CD4-positive, CD25-positive, alpha-beta regulatory T cell (primary cell): ENCODE results near the gene TRPC6. TPM values are rescaled to one million over a fixed set of nuclear protein-coding genes. Genes with fewer than 3 reads are reported as not detected.
A peak's percentile ranks its signal among the peaks of the same experiment; 100 is the strongest.

Source experiments
- ATAC-seq, 2 donors: fragments of 150-1000 bp; cut with Tn5 transposase; one replicate each; pipeline ENCODE4 v1.10.0; 2021; ENCODE audit warnings: low read depth in 2 of 2, moderate number of reproducible peaks in 2 of 2, moderate library complexity in 1 of 2
- DNase-seq, 3 donors: peaks; one replicate each; pipeline versions ENCODE4 v3.0.0 to v3.0.0-alpha.2; 2012 to 2022; ENCODE audit warnings: mixed read lengths in 1 of 3
- H3K27ac ChIP-seq: one replicate; pipeline ENCODE4 v1.7.0; 2013; ENCODE audit warnings: mild to moderate bottlenecking, low read length; ENCODE audit not compliant: insufficient read depth, poor library complexity, severe bottlenecking
- H3K27me3 ChIP-seq: one replicate; pipeline ENCODE4 v1.7.0; 2013; ENCODE audit warnings: low read length; ENCODE audit not compliant: control insufficient read depth, insufficient read depth
- H3K36me3 ChIP-seq: one replicate; pipeline ENCODE4 v1.7.0; 2013; ENCODE audit warnings: mild to moderate bottlenecking, low read length, moderate library complexity; ENCODE audit not compliant: control insufficient read depth, insufficient read depth
- H3K4me1 ChIP-seq: 2 replicates; pipeline ENCODE4 v1.7.0; 2013; ENCODE audit warnings: mild to moderate bottlenecking, low read length; ENCODE audit not compliant: insufficient read depth, control insufficient read depth, poor library complexity, severe bottlenecking
- H3K4me3 ChIP-seq: one replicate; pipeline ENCODE4 v1.7.0; 2013; ENCODE audit warnings: low read depth, mild to moderate bottlenecking, low read length, moderate library complexity
- H3K9me3 ChIP-seq, 2 experiments: 1 replicate in 1 of 2; 2 replicates in 1 of 2; pipeline ENCODE4 v1.7.0; 2013; ENCODE audit warnings: low read length in 2 of 2, mild to moderate bottlenecking in 1 of 2, moderate library complexity in 1 of 2; ENCODE audit not compliant: control insufficient read depth in 2 of 2
- H3K27ac Mint-ChIP-seq, 3 donors: one replicate each; pipeline ENCODE4 v1.8.0; 2020 to 2022; ENCODE audit warnings: mild to moderate bottlenecking in 3 of 3, mixed read lengths in 3 of 3, moderate library complexity in 2 of 3
- H3K27me3 Mint-ChIP-seq: one replicate; pipeline ENCODE4 v1.8.0; 2022; ENCODE audit warnings: mild to moderate bottlenecking, mixed read lengths
- H3K36me3 Mint-ChIP-seq: one replicate; pipeline ENCODE4 v1.8.0; 2020; ENCODE audit warnings: mixed read lengths
- H3K4me1 Mint-ChIP-seq, 4 donors: one replicate each; pipeline ENCODE4 v1.8.0; 2020 to 2022; ENCODE audit warnings: mixed read lengths in 4 of 4, mild to moderate bottlenecking in 1 of 4
- H3K4me3 Mint-ChIP-seq, 4 donors: one replicate each; pipeline ENCODE4 v1.8.0; 2020 to 2022; ENCODE audit warnings: mild to moderate bottlenecking in 4 of 4, mixed read lengths in 4 of 4, moderate library complexity in 3 of 4
- H3K9me3 Mint-ChIP-seq, 7 donors: one replicate each; pipeline ENCODE4 v1.8.0; 2020 to 2022; ENCODE audit warnings: mixed read lengths in 7 of 7, mild to moderate bottlenecking in 3 of 7, moderate library complexity in 2 of 7
- polyA plus RNA-seq, 4 donors: library from polyadenylated mRNA; unstranded; fragments of 300-500 nt; fragmentation: Illumina TruSeq; gene quantifications; one replicate each; pipeline ENCODE4 v1.2.3, GENCODE V29; 2021
- total RNA-seq: library from RNA; stranded (reverse); gene quantifications from one replicate; pipeline ENCODE4 v1.2.3, GENCODE V29; 2022

TRPC6 gene
- total and polyA plus RNA-seq, 5 donors from 2014 or later, result not detected

DNA sequence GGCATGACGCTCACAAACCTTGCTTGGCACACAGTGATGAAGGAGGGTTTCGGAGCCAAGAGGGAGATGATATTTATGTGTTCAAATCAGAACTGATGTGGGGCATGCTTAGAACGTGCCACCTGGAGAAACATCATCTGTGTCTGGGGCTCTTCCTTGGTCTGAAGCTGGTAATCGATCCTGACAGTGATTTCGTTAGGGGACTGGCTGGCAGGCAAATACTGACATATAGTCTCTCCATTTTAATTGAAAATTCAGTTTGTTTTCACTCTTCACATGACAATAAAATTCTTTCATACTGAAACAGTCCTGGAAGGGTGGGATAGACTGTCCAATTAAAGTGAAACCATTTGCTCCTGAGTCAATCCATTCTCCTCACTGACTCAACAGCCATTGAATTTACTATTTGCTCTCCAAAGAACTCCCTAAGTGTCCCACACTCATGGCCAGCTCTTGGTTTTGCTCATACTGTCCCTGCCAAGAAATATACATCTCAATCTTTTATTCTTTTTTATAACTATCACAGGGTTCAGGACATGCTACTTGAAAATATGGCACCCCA lies 134.8 kb downstream of the TRPC6 start:
- Mint-ChIP-seq H3K27ac (no peak overlapping the region), H3K4me3 (no peak overlapping the region), H3K27me3 (no peaks in the 10 kb centered on the region), H3K36me3 (no peaks in the 10 kb centered on the region), H3K4me1 (no peaks in the 10 kb centered on the region), H3K9me3 (peaks cover 0 to 8% (median 2%) of the 10 kb centered on the region in 7 donors)
- H3K9me3 ChIP-seq, result no peaks in the 10 kb centered on the region
- H3K36me3 ChIP-seq, result no peaks in the 10 kb centered on the region
- H3K4me3 ChIP-seq, result no peak overlapping the region
- H3K4me1 ChIP-seq, result no peaks in the 10 kb centered on the region
- ATAC-seq (no peak), DNase-seq (no peak)
- no peak overlapping the region for H3K27ac ChIP-seq
- H3K27me3 ChIP-seq, result no peaks in the 10 kb centered on the region

- no peak overlapping the region for H3K4me3 ChIP-seq
- H3K27ac ChIP-seq, result no peak overlapping the region
- H3K4me3 Mint-ChIP-seq, result no peak overlapping the region
- no peaks in the 10 kb centered on the region for H3K4me1 ChIP-seq
- DNase-seq, result no peak
- no peaks in the 10 kb centered on the region for H3K36me3 ChIP-seq
- H3K36me3 Mint-ChIP-seq, result no peaks in the 10 kb centered on the region
- no peaks in the 10 kb centered on the region for H3K27me3 Mint-ChIP-seq
- peaks cover 0 to 8% (median 2%) of the 10 kb centered on the region in 7 donors for H3K9me3 Mint-ChIP-seq
- H3K4me1 Mint-ChIP-seq, result no peaks in the 10 kb centered on the region
- ATAC-seq, result no peak
- no peaks in the 10 kb centered on the region for H3K9me3 ChIP-seq
- H3K27ac Mint-ChIP-seq, result no peak overlapping the region
- H3K27me3 ChIP-seq, result no peaks in the 10 kb centered on the region
Measured at GRCh38 chr11:101446726-101447125, 137.1 kb downstream of the TRPC6 start.

DNA sequence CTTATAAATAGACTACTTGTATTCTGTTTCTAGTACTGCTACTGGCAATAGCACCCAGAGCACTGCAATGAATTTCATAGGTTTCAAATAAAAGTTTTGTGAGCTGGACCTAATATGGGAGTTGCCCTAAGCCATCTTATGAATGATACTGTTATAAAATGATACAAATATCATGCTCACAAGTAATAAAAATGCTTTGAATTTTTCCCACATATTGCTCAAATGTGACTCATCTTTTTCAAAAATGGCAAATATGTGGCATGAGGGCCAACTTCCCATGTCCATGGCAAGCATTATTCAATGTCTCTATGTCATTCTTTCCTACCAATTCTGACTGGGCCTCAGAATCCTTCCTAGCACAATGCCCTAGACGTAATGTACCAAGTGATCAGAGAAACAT lies 137.6 kb downstream of the TRPC6 start:
- Mint-ChIP-seq H3K36me3 (no peaks in the 10 kb centered on the region), H3K4me3 (no peak overlapping the region), H3K27me3 (no peaks in the 10 kb centered on the region), H3K9me3 (peaks cover 0 to 8% (median 1%) of the 10 kb centered on the region in 7 donors), H3K4me1 (no peaks in the 10 kb centered on the region), H3K27ac (peak overlapping the region in 1 of 3 donors; percentile 3)
- H3K36me3 ChIP-seq, result no peaks in the 10 kb centered on the region
- H3K4me3 ChIP-seq, result no peak overlapping the region
- H3K27me3 ChIP-seq, result no peaks in the 10 kb centered on the region
- no peaks in the 10 kb centered on the region for H3K9me3 ChIP-seq
- DNase-seq (no peak), ATAC-seq (no peak)
- H3K4me1 ChIP-seq, result no peaks in the 10 kb centered on the region
- no peak overlapping the region for H3K27ac ChIP-seq

DNA sequence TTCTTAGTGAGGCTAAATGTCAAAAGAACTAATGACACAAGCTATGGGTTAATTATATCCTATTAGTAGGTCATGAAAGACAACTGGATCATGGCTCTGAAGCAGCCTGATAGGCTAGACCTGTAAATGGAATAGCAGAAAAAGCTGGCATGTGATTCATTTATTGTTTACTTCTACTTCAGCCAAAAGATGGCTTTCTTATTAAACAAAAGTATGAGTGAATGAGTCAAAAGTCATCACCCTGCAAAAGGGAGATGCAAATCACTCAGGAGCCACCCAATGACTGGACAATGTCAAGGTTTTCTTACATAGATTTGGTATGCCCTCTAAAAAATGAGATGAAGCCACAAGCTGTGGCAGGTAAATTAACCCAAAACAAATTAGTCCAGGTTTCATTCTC lies 138.0 kb downstream of the TRPC6 start:
- H3K4me3 Mint-ChIP-seq, result no peak overlapping the region
- ATAC-seq (no peak), DNase-seq (no peak)
- Histone ChIP-seq H3K9me3 (no peaks in the 10 kb centered on the region), H3K36me3 (no peaks in the 10 kb centered on the region), H3K27me3 (no peaks in the 10 kb centered on the region), H3K4me3 (no peak overlapping the region), H3K4me1 (no peaks in the 10 kb centered on the region), H3K27ac (no peak overlapping the region)
- H3K27me3 Mint-ChIP-seq, result no peaks in the 10 kb centered on the region
- no peak overlapping the region for H3K27ac Mint-ChIP-seq
- H3K36me3 Mint-ChIP-seq, result no peaks in the 10 kb centered on the region
- peaks cover 0 to 8% (median 1%) of the 10 kb centered on the region in 7 donors for H3K9me3 Mint-ChIP-seq
- no peaks in the 10 kb centered on the region for H3K4me1 Mint-ChIP-seq

DNA sequence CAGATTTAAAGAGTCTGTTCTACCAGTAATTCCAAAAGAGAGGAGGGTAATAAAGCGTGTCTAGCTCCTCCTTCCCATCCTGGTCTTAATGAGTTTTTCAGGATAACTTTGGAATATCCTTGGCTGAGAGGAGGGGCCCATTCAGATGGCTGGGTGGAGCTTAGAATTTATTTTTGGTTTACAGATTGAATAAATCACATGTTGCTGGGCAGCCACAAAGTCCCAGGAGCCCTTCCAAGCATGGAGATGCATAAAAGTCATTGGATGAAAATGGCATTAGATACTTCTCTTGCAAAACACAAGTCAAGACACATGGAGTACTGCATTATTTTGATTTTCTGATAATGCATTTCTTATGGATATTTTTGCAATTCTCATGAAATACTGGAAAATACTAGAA lies 139.0 kb downstream of the TRPC6 start:
- H3K27ac Mint-ChIP-seq, result no peak overlapping the region
- H3K36me3 Mint-ChIP-seq, result no peaks in the 10 kb centered on the region
- H3K27ac ChIP-seq, result no peak overlapping the region
- H3K27me3 ChIP-seq, result no peaks in the 10 kb centered on the region
- H3K9me3 Mint-ChIP-seq, result peaks cover 0 to 13% (median 3%) of the 10 kb centered on the region in 7 donors
- no peaks in the 10 kb centered on the region for H3K27me3 Mint-ChIP-seq
- H3K4me3 Mint-ChIP-seq, result peak overlapping the region in 1 of 4 donors; percentile 76
- no peaks in the 10 kb centered on the region for H3K9me3 ChIP-seq
- no peaks in the 10 kb centered on the region for H3K36me3 ChIP-seq
- H3K4me1 Mint-ChIP-seq, result no peaks in the 10 kb centered on the region
- no peak for ATAC-seq
- no peaks in the 10 kb centered on the region for H3K4me1 ChIP-seq
- no peak overlapping the region for H3K4me3 ChIP-seq
- DNase-seq, result no peak

GRCh38 chr11:101444164-101444563 lies 139.6 kb downstream of the TRPC6 start:
- H3K27me3 ChIP-seq, result no peaks in the 10 kb centered on the region
- H3K4me3 Mint-ChIP-seq, result no peak overlapping the region
- no peak overlapping the region for H3K27ac Mint-ChIP-seq
- H3K27me3 Mint-ChIP-seq, result no peaks in the 10 kb centered on the region
- no peak for ATAC-seq
- no peak overlapping the region for H3K27ac ChIP-seq
- H3K9me3 ChIP-seq, result no peaks in the 10 kb centered on the region
- H3K9me3 Mint-ChIP-seq, result peaks cover 0 to 15% (median 3%) of the 10 kb centered on the region in 7 donors
- H3K36me3 Mint-ChIP-seq, result no peaks in the 10 kb centered on the region
- no peak for DNase-seq
- no peaks in the 10 kb centered on the region for H3K4me1 Mint-ChIP-seq
- no peaks in the 10 kb centered on the region for H3K4me1 ChIP-seq
- H3K4me3 ChIP-seq, result no peak overlapping the region
- no peaks in the 10 kb centered on the region for H3K36me3 ChIP-seq

GRCh38 chr11:101442936-101443521 lies 140.8 kb downstream of the TRPC6 start:
- Histone ChIP-seq H3K36me3 (no peaks in the 10 kb centered on the region), H3K4me1 (no peaks in the 10 kb centered on the region), H3K27me3 (no peaks in the 10 kb centered on the region), H3K4me3 (no peak overlapping the region), H3K9me3 (no peaks in the 10 kb centered on the region), H3K27ac (no peak overlapping the region)
- H3K27ac Mint-ChIP-seq, result no peak overlapping the region
- no peaks in the 10 kb centered on the region for H3K27me3 Mint-ChIP-seq
- peak overlapping the region in 1 of 4 donors; percentile 38 for H3K4me3 Mint-ChIP-seq
- no peak for ATAC-seq
- no peaks in the 10 kb centered on the region for H3K4me1 Mint-ChIP-seq
- no peak for DNase-seq
- peaks cover 0 to 16% (median 3%) of the 10 kb centered on the region in 7 donors for H3K9me3 Mint-ChIP-seq
- no peaks in the 10 kb centered on the region for H3K36me3 Mint-ChIP-seq

DNA sequence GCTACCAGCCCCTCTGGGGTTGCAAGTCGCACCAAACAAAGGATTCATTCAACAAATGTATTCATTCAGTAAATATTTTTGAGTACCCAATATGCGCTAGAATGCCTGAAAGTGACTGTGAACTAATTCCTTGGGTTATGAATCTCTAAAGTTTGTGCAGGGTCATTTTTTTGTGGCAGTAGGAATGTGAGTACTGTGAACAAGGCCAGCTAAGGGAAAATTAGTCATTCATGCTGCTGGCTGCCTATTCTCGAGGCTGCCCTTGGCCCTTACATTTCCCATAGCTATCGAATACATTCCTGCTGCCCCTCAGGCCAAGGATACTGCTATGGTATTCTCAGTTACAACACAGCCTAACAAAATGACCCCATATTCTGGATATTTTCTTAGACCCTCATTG lies 141.6 kb downstream of the TRPC6 start:
- H3K4me1 ChIP-seq, result no peaks in the 10 kb centered on the region

More for the DNA sequence above, 141.6 kb downstream of the TRPC6 start:
- H3K4me3 Mint-ChIP-seq, result no peak overlapping the region
- no peaks in the 10 kb centered on the region for H3K27me3 Mint-ChIP-seq
- Histone ChIP-seq H3K9me3 (no peaks in the 10 kb centered on the region), H3K27me3 (no peaks in the 10 kb centered on the region), H3K4me3 (no peak overlapping the region), H3K36me3 (no peaks in the 10 kb centered on the region), H3K27ac (no peak overlapping the region)
- H3K36me3 Mint-ChIP-seq, result no peaks in the 10 kb centered on the region
- ATAC-seq, result no peak
- H3K4me1 Mint-ChIP-seq, result no peaks in the 10 kb centered on the region
- peaks cover 0 to 19% (median 3%) of the 10 kb centered on the region in 7 donors for H3K9me3 Mint-ChIP-seq
- no peak for DNase-seq
- H3K27ac Mint-ChIP-seq, result no peak overlapping the region
